ES-I3 (cell line): Measurements from ENCODE around the gene KLHL1.

Experiments
- H3K36me3 ChIP-seq: 2 replicates; pipeline ENCODE4 v1.6.1; 2013; ENCODE audit warnings: mild to moderate bottlenecking, low read length, control low read depth, moderate library complexity; ENCODE audit not compliant: insufficient read depth
- H3K4me1 ChIP-seq: 2 replicates; pipeline ENCODE4 v1.6.1; 2013; ENCODE audit warnings: mild to moderate bottlenecking, control low read depth, low read length; ENCODE audit not compliant: insufficient read depth
- H3K9ac ChIP-seq: 2 replicates; pipeline ENCODE4 v1.6.1; 2013; ENCODE audit warnings: low read depth, mild to moderate bottlenecking, low read length, moderate library complexity
- H3K9me3 ChIP-seq: 2 replicates; pipeline ENCODE4 v1.6.1; 2013; ENCODE audit warnings: mild to moderate bottlenecking, low read length, moderate library complexity; ENCODE audit not compliant: control insufficient read depth, insufficient read depth

Gene KLHL1

GRCh38 chr13:69654392-69654791 lies 453.9 kb downstream of the KLHL1 start:
- Histone ChIP-seq H3K9ac (no peak overlapping the region), H3K9me3 (no peaks in the 10 kb centered on the region), H3K36me3 (no peaks in the 10 kb centered on the region), H3K4me1 (no peaks in the 10 kb centered on the region)
